ENCODE results near the gene CMC4. TPM values are rescaled to one million over a fixed set of nuclear protein-coding genes. Genes with fewer than 3 reads are reported as not detected.

The CMC4 gene
- total RNA-seq (2021) = 13.7 and 15.8 TPM in 2 replicates
- Bru-seq, nascent RNA = percentile 79 among the genes with signal in this experiment
- BruChase-seq, experiment 1, labeled RNA remaining after a 2-hour chase = percentile 70 among the genes with signal in this experiment
- percentile 80 among the genes with signal in this experiment for BruChase-seq, experiment 2, labeled RNA remaining after a 6-hour chase
- long read RNA-seq, transcript CMC4-202 (3 exons, 1,107 nt) = major isoform, 78 of 96 reads
- long read RNA-seq, partial matches to known transcripts = 1 of 96 reads
- long read RNA-seq, other reads (novel, unspliced or antisense) = 17 of 96 reads

GRCh38 chrX:155070975-155071693, at the start of gene CMC4, which contains the start of the genes BRCC3 and MTCP1:
Gene CMC4 (minus strand): TSS chrX:155071136. CDS start chrX:155064023, 7,113 bp downstream.
Gene BRCC3 (plus strand): TSS chrX:155071508. CDS start chrX:155071528, 20 bp downstream.
Gene MTCP1 (minus strand): TSS chrX:155071136. CDS start chrX:155066010, 5,126 bp downstream.
- peak within 1 kb of the TSS; percentile 67 for H3K27ac ChIP-seq
- peak; percentile 62 to 92 for DNase-seq
- no peaks in the 10 kb centered on the region for H3K36me3 ChIP-seq (ENCODE audit: low read depth)
- H3K4me3 ChIP-seq = peak within 1 kb of the TSS; percentile 83
- BruUV-seq (replicated peaks) = no TSS peak
- H3F3A ChIP-seq (ENCODE audit: insufficient read depth, low read depth) = peaks cover 7% of the 10 kb centered on the region
- CTCF ChIA-PET = no interaction called here
- TF ChIP-seq EZH2 (IDR thresholded peaks at IDR 0.05; ENCODE audit: low read depth) (no peak), CTCF (conservative IDR thresholded peaks at IDR 0.05) (no peak)
- peaks cover 35% of the 10 kb centered on the region for H3K4me1 ChIP-seq (replicated peaks; ENCODE audit: insufficient read depth)
- no peaks in the 10 kb centered on the region for H3K27me3 ChIP-seq (ENCODE audit: insufficient read depth, low read depth)
- H4K20me1 ChIP-seq (ENCODE audit: insufficient read depth) = no peaks in the 10 kb centered on the region
- H3K4me2 ChIP-seq = peak within 1 kb of the TSS; percentile 85
- no peaks in the 10 kb centered on the region for H3K9me2 ChIP-seq (ENCODE audit: insufficient read depth)
- no peaks in the 10 kb centered on the region for H3K9me3 ChIP-seq (ENCODE audit: insufficient read depth, low read depth)
- peak within 1 kb of the TSS; percentile 97 for H2AFZ ChIP-seq
- POLR2A ChIA-PET (ENCODE audit: unreplicated experiment) = interaction anchor here (0.6 kb wide), 1 partner anchor 154 kb away, joined by 3 read pairs; no protein-coding TSS in a partner anchor
- peaks cover 59% of the 10 kb centered on the region for H3K79me2 ChIP-seq (ENCODE audit: low read depth)
- intact Hi-C loops (cut with micrococcal nuclease; ENCODE audit: unreplicated experiment) = loop anchor here (2.0 kb wide), 1 partner anchor 44 kb away; the partner anchor contains the start of gene FUNDC2

GRCh38 chrX:155115174-155115819, 44.4 kb upstream of the CMC4 start:
- Histone ChIP-seq H3K36me3 (ENCODE audit: low read depth) (no peaks in the 10 kb centered on the region), H3K79me2 (ENCODE audit: low read depth) (no peaks in the 10 kb centered on the region), H3F3A (ENCODE audit: insufficient read depth, low read depth) (no peaks in the 10 kb centered on the region; the same call in 1 of the 2 replicates), H3K4me3 (no peak overlapping the region), H2AFZ (no peak overlapping the region), H3K27me3 (ENCODE audit: insufficient read depth, low read depth) (no peaks in the 10 kb centered on the region), H3K4me2 (no peak overlapping the region), H4K20me1 (ENCODE audit: insufficient read depth) (no peaks in the 10 kb centered on the region), H3K9me3 (ENCODE audit: insufficient read depth, low read depth) (no peaks in the 10 kb centered on the region; the same call in 1 of the 2 replicates), H3K27ac (no peak overlapping the region), H3K4me1 (replicated peaks; ENCODE audit: insufficient read depth) (peaks cover 6% of the 10 kb centered on the region; the same call in 1 of the 2 replicates), H3K9me2 (ENCODE audit: insufficient read depth) (no peaks in the 10 kb centered on the region)
- ChIA-PET POLR2A (ENCODE audit: unreplicated experiment) (no interaction called here), CTCF (no interaction called here)
- TF ChIP-seq EZH2 (IDR thresholded peaks at IDR 0.05; ENCODE audit: low read depth) = no peak
- no peak for TF ChIP-seq CTCF (conservative IDR thresholded peaks at IDR 0.05)
- BruUV-seq (replicated peaks) = no TSS peak
- no peak for DNase-seq
- intact Hi-C loops (cut with micrococcal nuclease; ENCODE audit: unreplicated experiment) = no loop called here

- Histone ChIP-seq H3K4me1 (replicated peaks; ENCODE audit: insufficient read depth) (peaks cover 6% of the 10 kb centered on the region; the same call in 1 of the 2 replicates), H3K36me3 (ENCODE audit: low read depth) (no peaks in the 10 kb centered on the region), H3K79me2 (ENCODE audit: low read depth) (no peaks in the 10 kb centered on the region), H4K20me1 (ENCODE audit: insufficient read depth) (no peaks in the 10 kb centered on the region), H3K9me3 (ENCODE audit: insufficient read depth, low read depth) (no peaks in the 10 kb centered on the region; the same call in 1 of the 2 replicates), H2AFZ (no peak overlapping the region), H3K9me2 (ENCODE audit: insufficient read depth) (no peaks in the 10 kb centered on the region), H3K27ac (no peak overlapping the region), H3K4me2 (no peak overlapping the region), H3F3A (ENCODE audit: insufficient read depth, low read depth) (no peaks in the 10 kb centered on the region; the same call in 1 of the 2 replicates), H3K4me3 (no peak overlapping the region), H3K27me3 (ENCODE audit: insufficient read depth, low read depth) (no peaks in the 10 kb centered on the region)
- CTCF ChIA-PET = no interaction called here
- intact Hi-C loops (cut with micrococcal nuclease; ENCODE audit: unreplicated experiment) = no loop called here
- no peak for DNase-seq
- BruUV-seq (replicated peaks) = no TSS peak
- TF ChIP-seq EZH2 (IDR thresholded peaks at IDR 0.05; ENCODE audit: low read depth) (no peak), CTCF (conservative IDR thresholded peaks at IDR 0.05) (no peak)
- POLR2A ChIA-PET (ENCODE audit: unreplicated experiment) = no interaction called here
Measured at GRCh38 chrX:155113097-155113496, 42.2 kb upstream of the CMC4 start.
